HepG2 (cell line): Measurements from ENCODE around the gene ZFAND6. TPM values are rescaled to one million over a fixed set of nuclear protein-coding genes. Genes with fewer than 3 reads are reported as not detected.

Experiments used
- CBX1 ChIP-seq: IDR thresholded peaks from one replicate; pipeline ENCODE4 v1.6.1; 2016; ENCODE audit warnings: antibody characterized with exemption, low read depth
- CBX2 ChIP-seq, 2 experiments: fragments of 200-600 bp in 1 of 2; sonication (generic); formaldehyde crosslinking in 1 of 2; IDR thresholded peaks; 2 replicates each; pipeline versions ENCODE4 v1.7.0 to v1.8.1; 2018 to 2022; ENCODE audit warnings: low read depth in 2 of 2, low read length in 1 of 2, mild to moderate bottlenecking in 1 of 2, missing genetic modification reagents in 1 of 2
- DR1 ChIP-seq: sonication (generic); formaldehyde crosslinking; IDR thresholded peaks from 2 replicates; pipeline ENCODE4 v1.8.0; 2021; ENCODE audit warnings: mild to moderate bottlenecking, missing genetic modification reagents, inconsistent platforms
- IKZF1 ChIP-seq: fragments of 450-650 bp; IDR thresholded peaks from 2 replicates; pipeline ENCODE4 v1.7.1; 2016
- MED8 ChIP-seq: sonication (generic); formaldehyde crosslinking; IDR thresholded peaks from 2 replicates; pipeline ENCODE4 v1.8.1; 2023; ENCODE audit warnings: mild to moderate bottlenecking, missing genetic modification reagents; ENCODE audit not compliant: insufficient replicate concordance
- NFATC3 ChIP-seq: sonication (generic); formaldehyde crosslinking; IDR thresholded peaks from 2 replicates; pipeline ENCODE4 v1.5.1; 2020; ENCODE audit warnings: mild to moderate bottlenecking, missing genetic modification reagents
- PAX8 ChIP-seq: sonication (generic); formaldehyde crosslinking; IDR thresholded peaks from 2 replicates; pipeline ENCODE4 v1.8.0; 2022; ENCODE audit warnings: mild to moderate bottlenecking, missing genetic modification reagents, borderline replicate concordance
- PHF20 ChIP-seq: sonication (generic); formaldehyde crosslinking; IDR thresholded peaks from 2 replicates; pipeline ENCODE4 v1.5.0; 2020; ENCODE audit warnings: mild to moderate bottlenecking, missing genetic modification reagents
- PITX1 ChIP-seq: sonication (generic); formaldehyde crosslinking; IDR thresholded peaks from 2 replicates; pipeline ENCODE4 v1.5.1; 2020; ENCODE audit warnings: mild to moderate bottlenecking, missing genetic modification reagents
- ZBTB1 ChIP-seq: sonication (generic); formaldehyde crosslinking; IDR thresholded peaks from 2 replicates; pipeline ENCODE4 v1.4.0; 2020; ENCODE audit warnings: missing genetic modification reagents, borderline replicate concordance
- ZMYM2 ChIP-seq: sonication (generic); formaldehyde crosslinking; IDR thresholded peaks from 2 replicates; pipeline ENCODE4 v1.8.0; 2022; ENCODE audit warnings: mild to moderate bottlenecking, missing genetic modification reagents
- ZNF10 ChIP-seq: sonication (generic); formaldehyde crosslinking; IDR thresholded peaks from 2 replicates; pipeline ENCODE4 v1.4.0; 2020; ENCODE audit warnings: mild to moderate bottlenecking, low read depth, missing genetic modification reagents, borderline replicate concordance
- ZNF251 ChIP-seq: sonication (generic); formaldehyde crosslinking; IDR thresholded peaks from 2 replicates; pipeline ENCODE4 v1.9.0; 2021; ENCODE audit warnings: mild to moderate bottlenecking, missing genetic modification reagents
- polyA plus RNA-seq, 8 experiments: library from polyadenylated mRNA; depleted of rRNA in 3 of 8; stranded (reverse) in 7 of 8; unstranded in 1 of 8; fragments of >200 nt; fragmentation: Illumina TruSeq in 4 of 8; extraction: Trizol in 4 of 8; gene quantifications; 2 replicates each; pipeline versions ENCODE4 v1.2.1 to v1.2.3, GENCODE V29; 2011 to 2016; ENCODE audit warnings: low read depth in 4 of 8, missing spikeins in 1 of 8, mixed read lengths in 1 of 8; ENCODE audit not compliant: insufficient read depth in 1 of 8
- total RNA-seq, 5 experiments: library from RNA; depleted of rRNA; stranded (reverse); fragments of >200 nt; fragmentation: Illumina TruSeq; extraction: Trizol; gene quantifications; 2 replicates each; pipeline ENCODE4 v1.2.3, GENCODE V29; 2016; ENCODE audit warnings: low read depth in 1 of 5
- TF ChIP-seq, protein P1 (sequence below): sonication (generic); formaldehyde crosslinking; IDR thresholded peaks from 2 replicates; pipeline ENCODE4 v1.5.0; 2020; ENCODE audit warnings: missing genetic modification reagents
- TF ChIP-seq, protein P2 (sequence below): sonication (generic); formaldehyde crosslinking; IDR thresholded peaks from 2 replicates; pipeline ENCODE4 v1.8.0; 2022; ENCODE audit warnings: mild to moderate bottlenecking, missing genetic modification reagents
- TF ChIP-seq, protein P3 (sequence below): sonication (generic); formaldehyde crosslinking; IDR thresholded peaks from 2 replicates; pipeline ENCODE4 v1.5.0; 2020; ENCODE audit warnings: missing genetic modification reagents
- TF ChIP-seq, protein P4 (sequence below): sonication (generic); formaldehyde crosslinking; IDR thresholded peaks from 2 replicates; pipeline ENCODE4 v1.4.0; 2020; ENCODE audit warnings: mild to moderate bottlenecking, missing genetic modification reagents
- TF ChIP-seq, protein P5 (sequence below): sonication (generic); formaldehyde crosslinking; IDR thresholded peaks from 2 replicates; pipeline ENCODE4 v1.8.0; 2023; ENCODE audit warnings: mild to moderate bottlenecking, missing genetic modification reagents

ZFAND6 gene
- total and polyA plus RNA-seq, 2 of the 13 experiments (the other 11 are each of a cell fraction or from before 2014, with no cell fraction given): 84.2 to 115 TPM

DNA sequence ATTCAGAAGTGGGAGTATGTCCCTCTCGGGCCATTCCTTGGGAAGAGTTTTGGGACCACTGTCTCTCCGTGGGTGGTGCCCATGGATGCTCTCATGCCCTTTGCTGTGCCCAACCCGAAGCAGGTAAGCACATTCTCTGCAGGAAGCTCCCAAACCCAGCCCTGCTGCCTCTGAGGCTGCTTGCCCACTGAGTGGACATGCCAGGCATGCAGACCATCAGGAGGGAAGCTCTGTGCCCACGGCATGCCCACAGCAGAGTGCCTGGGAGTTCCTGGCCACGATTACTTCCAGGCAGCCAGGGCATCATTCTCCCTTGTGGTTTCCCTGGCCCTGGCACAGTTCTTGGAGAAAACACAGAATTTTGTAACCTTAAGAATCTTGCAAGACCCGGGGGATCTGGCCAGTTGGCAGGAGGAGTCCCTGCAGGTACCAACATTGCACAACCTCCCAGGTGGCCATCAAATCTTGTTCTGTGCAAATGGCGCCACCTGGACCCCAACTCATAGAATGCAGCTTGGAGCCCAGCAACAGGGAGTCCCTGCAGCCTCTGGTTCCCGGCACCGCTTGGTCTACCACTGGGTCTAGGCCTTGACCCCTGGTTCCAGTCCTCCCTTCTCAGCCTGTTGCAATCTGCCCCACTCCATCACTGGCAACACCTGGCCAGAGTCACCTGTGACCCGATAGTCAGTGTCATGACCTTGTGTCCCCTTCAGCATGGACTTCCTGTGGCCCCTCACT lies 113.7 kb downstream of the ZFAND6 start (continued):
- TF ChIP-seq, protein P1, sequence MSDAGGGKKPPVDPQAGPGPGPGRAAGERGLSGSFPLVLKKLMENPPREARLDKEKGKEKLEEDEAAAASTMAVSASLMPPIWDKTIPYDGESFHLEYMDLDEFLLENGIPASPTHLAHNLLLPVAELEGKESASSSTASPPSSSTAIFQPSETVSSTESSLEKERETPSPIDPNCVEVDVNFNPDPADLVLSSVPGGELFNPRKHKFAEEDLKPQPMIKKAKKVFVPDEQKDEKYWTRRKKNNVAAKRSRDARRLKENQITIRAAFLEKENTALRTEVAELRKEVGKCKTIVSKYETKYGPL (CRISPR knock-in tag): no peak
- TF ChIP-seq PHF20 (CRISPR knock-in tag) (no peak), ZBTB1 (CRISPR knock-in tag) (no peak), ZMYM2 (CRISPR knock-in tag) (no peak), PITX1 (no peak), CBX2 (IDR thresholded peaks at IDR 0.05; ENCODE audit: low read depth, low read length) (no peak), CBX2 (CRISPR knock-in tag; IDR thresholded peaks at IDR 0.05; ENCODE audit: low read depth) (no peak), MED8 (CRISPR knock-in tag) (no peak), DR1 (CRISPR knock-in tag) (no peak), ZNF10 (CRISPR knock-in tag) (no peak), NFATC3 (CRISPR knock-in tag) (no peak), IKZF1 (no peak), PAX8 (CRISPR knock-in tag) (no peak), ZNF251 (CRISPR knock-in tag) (no peak), CBX1 (no peak)
- TF ChIP-seq, protein P2, sequence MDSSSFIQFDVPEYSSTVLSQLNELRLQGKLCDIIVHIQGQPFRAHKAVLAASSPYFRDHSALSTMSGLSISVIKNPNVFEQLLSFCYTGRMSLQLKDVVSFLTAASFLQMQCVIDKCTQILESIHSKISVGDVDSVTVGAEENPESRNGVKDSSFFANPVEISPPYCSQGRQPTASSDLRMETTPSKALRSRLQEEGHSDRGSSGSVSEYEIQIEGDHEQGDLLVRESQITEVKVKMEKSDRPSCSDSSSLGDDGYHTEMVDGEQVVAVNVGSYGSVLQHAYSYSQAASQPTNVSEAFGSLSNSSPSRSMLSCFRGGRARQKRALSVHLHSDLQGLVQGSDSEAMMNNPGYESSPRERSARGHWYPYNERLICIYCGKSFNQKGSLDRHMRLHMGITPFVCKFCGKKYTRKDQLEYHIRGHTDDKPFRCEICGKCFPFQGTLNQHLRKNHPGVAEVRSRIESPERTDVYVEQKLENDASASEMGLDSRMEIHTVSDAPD (CRISPR knock-in tag): no peak
- TF ChIP-seq, protein P3, sequence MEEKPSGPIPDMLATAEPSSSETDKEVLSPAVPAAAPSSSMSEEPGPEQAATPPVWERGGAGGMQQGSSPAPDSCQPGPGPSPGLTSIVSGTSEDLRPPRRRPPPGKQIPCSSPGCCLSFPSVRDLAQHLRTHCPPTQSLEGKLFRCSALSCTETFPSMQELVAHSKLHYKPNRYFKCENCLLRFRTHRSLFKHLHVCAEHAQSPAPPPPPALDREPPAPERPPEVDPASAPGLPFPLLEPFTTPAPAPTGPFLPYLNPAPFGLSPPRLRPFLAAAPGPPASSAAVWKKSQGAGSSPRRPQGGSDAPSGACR (CRISPR knock-in tag): no peak
- TF ChIP-seq, protein P4, sequence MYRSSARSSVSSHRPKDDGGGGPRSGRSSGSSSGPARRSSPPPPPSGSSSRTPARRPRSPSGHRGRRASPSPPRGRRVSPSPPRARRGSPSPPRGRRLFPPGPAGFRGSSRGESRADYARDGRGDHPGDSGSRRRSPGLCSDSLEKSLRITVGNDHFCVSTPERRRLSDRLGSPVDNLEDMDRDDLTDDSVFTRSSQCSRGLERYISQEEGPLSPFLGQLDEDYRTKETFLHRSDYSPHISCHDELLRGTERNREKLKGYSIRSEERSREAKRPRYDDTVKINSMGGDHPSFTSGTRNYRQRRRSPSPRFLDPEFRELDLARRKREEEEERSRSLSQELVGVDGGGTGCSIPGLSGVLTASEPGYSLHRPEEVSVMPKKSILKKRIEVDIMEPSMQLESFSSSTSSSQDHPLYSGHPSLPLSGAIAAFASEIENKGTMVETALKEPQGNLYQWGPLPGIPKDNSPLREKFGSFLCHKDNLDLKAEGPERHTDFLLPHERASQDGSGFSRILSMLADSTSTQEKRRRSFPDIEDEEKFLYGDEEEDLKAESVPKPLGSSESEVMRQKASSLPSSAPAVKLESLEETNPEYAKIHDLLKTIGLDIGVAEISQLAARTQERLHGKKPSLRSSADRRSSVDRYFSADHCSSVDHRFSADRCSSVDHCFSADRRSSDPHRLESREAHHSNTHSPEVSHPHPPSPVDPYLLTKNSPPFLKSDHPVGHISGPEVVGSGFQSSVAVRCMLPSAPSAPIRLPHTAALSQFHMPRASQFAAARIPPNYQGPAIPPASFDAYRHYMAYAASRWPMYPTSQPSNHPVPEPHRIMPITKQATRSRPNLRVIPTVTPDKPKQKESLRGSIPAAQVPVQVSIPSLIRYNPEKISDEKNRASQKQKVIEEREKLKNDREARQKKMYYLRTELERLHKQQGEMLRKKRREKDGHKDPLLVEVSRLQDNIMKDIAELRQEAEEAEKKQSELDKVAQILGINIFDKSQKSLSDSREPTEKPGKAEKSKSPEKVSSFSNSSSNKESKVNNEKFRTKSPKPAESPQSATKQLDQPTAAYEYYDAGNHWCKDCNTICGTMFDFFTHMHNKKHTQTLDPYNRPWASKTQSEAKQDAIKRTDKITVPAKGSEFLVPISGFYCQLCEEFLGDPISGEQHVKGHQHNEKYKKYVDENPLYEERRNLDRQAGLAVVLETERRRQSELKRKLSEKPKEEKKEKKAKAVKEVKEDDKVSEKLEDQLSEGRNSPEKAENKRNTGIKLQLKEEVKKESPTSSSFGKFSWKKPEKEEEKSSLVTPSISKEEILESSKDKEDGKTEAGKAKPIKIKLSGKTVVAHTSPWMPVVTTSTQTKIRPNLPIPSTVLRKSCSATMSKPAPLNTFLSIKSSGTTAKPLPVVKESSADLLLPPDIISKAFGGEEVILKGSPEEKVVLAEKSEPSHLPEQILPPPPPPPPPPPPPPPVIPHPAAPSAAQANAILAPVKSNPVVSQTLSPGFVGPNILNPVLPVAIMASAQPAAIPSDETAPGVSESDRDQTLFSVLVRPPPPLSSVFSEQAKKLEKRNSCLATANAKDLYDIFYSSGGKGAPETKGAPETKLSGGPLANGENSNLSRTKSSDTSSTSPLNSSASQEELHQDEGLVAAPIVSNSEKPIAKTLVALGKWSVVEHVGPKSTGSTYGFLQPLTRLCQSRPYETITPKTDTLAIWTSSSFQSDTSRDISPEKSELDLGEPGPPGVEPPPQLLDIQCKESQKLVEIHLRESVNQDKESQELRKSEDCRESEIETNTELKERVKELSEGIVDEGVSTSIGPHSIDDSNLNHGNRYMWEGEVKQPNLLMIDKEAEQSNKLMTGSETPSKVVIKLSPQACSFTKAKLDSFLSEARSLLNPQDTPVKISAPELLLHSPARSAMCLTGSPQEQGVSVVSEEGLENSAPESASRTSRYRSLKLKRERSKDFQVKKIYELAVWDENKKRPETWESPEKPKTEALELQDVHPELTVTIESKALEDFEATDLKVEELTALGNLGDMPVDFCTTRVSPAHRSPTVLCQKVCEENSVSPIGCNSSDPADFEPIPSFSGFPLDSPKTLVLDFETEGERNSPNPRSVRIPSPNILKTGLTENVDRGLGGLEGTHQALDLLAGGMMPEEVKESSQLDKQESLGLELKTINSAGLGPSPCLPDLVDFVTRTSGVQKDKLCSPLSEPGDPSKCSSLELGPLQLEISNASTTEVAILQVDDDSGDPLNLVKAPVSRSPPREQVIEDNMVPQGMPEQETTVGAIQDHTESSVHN (CRISPR knock-in tag): no peak
- TF ChIP-seq, protein P5, sequence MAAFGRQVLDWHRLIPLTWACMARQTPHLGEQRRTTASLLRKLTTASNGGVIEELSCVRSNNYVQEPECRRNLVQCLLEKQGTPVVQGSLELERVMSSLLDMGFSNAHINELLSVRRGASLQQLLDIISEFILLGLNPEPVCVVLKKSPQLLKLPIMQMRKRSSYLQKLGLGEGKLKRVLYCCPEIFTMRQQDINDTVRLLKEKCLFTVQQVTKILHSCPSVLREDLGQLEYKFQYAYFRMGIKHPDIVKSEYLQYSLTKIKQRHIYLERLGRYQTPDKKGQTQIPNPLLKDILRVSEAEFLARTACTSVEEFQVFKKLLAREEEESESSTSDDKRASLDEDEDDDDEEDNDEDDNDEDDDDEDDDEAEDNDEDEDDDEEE (CRISPR knock-in tag): no peak
